Vagina (tissue), 2 donors: ENCODE results near the gene DGCR2.
"Not testable (repeated sequence)": the region's sequence is repeated elsewhere in the genome, so short reads cannot be mapped to it uniquely, and the experiment has no call there.

Experiments used
- CTCF ChIP-seq, 3 experiments: fragments of 450-650 bp in 2 of 3; fragments of 200-600 bp in 1 of 3; sonication (generic) in 1 of 3; IDR thresholded peaks; one replicate each; pipeline ENCODE4 v1.5.1; 2017 to 2019; ENCODE audit warnings: antibody characterized with exemption in 3 of 3, mild to moderate bottlenecking in 2 of 3, moderate library complexity in 2 of 3
- POLR2A ChIP-seq, 2 donors: fragments of 450-650 bp; IDR thresholded peaks; one replicate each; pipeline ENCODE4 v1.6.1; 2017; ENCODE audit warnings: antibody characterized with exemption in 2 of 2, mild to moderate bottlenecking in 2 of 2, moderate library complexity in 2 of 2
- POLR2AphosphoS5 ChIP-seq, 2 donors: sonication (generic); formaldehyde crosslinking; IDR thresholded peaks; one replicate each; pipeline ENCODE4 v1.9.0; 2017; ENCODE audit warnings: antibody characterized with exemption in 2 of 2, mild to moderate bottlenecking in 2 of 2, low read depth in 1 of 2; ENCODE audit not compliant: insufficient read depth in 1 of 2

DNA sequence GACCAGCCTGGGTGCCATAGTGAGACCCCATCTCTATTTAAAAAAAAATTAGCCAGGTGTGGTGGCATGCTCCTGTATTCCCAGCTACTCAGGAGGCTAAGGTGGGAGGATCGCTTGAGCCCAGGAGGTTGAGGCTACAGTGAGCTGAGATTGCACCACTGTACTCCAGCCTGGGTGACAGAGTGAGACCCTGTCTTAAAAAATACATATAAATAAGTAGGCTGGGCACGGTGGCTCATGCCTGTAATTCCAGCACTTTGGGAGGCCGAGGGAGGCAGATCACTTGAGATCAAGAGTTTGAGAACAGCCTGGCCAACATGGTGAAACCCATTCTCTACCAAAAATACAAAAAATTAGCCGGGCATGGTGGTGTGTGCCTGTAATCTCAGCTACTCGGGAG lies 135.1 kb downstream of the DGCR2 start:
- not testable (repeated sequence) for TF ChIP-seq CTCF (IDR thresholded peaks at IDR 0.05); POLR2A (IDR thresholded peaks at IDR 0.05); POLR2AphosphoS5 (IDR thresholded peaks at IDR 0.05; ENCODE audit: insufficient read depth in 1 of 2, low read depth in 1 of 2)
